ENCODE measurements around the gene CDC42BPA.
A peak's percentile ranks its signal among the peaks of the same experiment; 100 is the strongest.

CDC42BPA gene

DNA sequence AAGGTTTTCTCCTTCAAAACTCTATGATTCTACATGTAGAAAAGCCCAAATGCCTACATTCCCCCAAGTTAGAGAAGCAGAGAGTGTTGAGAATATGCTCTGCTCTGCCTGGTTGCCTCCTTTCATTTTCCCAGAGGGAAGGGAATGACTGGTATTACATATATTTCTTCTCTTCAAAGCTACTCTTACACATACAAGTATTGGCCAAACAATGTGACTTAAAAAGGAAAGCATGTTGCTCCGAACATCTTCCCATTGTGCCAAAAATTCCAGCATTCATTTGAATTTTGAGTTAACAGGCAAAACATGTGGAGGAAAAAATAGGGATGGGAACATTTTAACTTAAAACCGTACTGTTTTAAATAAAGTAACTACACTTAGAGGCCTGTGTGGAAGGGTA lies 253.0 kb downstream of the CDC42BPA start:
- peak; percentile 52 for DNase-seq (ENCODE audit: low read depth)
- TF ChIP-seq, protein P1, sequence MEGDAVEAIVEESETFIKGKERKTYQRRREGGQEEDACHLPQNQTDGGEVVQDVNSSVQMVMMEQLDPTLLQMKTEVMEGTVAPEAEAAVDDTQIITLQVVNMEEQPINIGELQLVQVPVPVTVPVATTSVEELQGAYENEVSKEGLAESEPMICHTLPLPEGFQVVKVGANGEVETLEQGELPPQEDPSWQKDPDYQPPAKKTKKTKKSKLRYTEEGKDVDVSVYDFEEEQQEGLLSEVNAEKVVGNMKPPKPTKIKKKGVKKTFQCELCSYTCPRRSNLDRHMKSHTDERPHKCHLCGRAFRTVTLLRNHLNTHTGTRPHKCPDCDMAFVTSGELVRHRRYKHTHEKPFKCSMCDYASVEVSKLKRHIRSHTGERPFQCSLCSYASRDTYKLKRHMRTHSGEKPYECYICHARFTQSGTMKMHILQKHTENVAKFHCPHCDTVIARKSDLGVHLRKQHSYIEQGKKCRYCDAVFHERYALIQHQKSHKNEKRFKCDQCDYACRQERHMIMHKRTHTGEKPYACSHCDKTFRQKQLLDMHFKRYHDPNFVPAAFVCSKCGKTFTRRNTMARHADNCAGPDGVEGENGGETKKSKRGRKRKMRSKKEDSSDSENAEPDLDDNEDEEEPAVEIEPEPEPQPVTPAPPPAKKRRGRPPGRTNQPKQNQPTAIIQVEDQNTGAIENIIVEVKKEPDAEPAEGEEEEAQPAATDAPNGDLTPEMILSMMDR (conservative IDR thresholded peaks at IDR 0.05; ENCODE audit: low read length): no peak
- no peak overlapping the region for H3K4me3 ChIP-seq (ENCODE audit: low read length)

DNA sequence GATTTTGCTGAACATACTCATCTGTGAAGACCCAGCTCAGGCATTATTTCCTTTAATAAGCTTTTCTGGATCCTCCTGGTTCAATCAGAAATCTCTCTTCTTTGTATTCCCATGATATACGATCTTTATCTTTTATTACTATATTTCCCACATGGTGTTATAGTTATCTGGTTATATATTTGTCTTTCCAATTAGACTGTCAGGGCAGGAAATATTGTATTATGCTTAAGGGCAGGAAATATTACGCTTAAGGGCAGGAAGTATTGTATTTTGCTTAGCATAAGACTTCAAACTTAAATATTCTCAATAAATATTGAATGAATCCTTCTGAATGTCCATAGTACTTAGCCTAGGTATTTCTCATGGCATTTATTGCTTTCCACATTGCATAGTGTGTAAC lies 256.0 kb downstream of the CDC42BPA start:
- H3K4me3 ChIP-seq (ENCODE audit: low read length): no peak overlapping the region
- no peak for DNase-seq (ENCODE audit: low read depth)
- TF ChIP-seq, protein P1 (conservative IDR thresholded peaks at IDR 0.05; ENCODE audit: low read length): no peak

DNA sequence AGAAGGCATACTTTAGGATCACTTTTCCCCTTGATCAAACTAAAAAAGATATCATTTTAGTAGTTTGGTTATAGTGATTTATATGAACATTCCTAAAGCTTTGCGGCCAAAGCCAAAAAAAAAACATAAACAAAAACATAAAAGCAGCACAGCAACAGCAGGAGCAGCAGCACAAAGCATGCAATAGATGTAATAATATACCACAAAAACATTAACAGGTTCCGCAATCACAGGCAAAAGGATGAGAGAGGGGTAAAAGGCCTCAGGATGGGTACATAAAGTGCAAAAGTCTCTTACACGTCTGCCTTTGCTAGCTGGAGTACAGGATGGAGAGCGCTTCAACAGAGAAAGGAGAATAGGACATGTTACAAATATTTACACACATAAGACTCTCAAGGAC lies 259.2 kb downstream of the CDC42BPA start:
- TF ChIP-seq, protein P1 (conservative IDR thresholded peaks at IDR 0.05; ENCODE audit: low read length): no peak
- peak; percentile 2 for DNase-seq (ENCODE audit: low read depth)
- H3K4me3 ChIP-seq (ENCODE audit: low read length): no peak overlapping the region

DNA sequence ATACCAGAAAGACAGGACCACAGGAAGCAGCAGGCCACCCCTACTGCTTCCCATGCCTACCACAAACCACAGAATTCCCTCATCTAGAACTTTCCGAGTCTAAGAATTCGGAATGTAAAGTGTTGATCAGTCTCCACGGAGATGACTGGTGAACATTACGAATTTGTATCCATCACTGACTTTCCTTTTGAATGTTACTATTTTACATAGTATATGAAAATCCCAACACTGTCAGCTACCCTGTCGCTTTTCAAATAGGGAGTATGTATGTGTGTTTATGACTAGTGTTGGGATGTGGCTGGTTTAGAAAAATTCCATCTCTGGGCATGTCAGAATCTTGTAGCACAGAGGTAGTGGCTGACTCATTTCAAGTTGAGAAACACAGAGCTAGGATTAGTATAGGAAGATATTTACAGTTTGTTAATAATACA lies 260.0 kb downstream of the CDC42BPA start:
- DNase-seq (ENCODE audit: low read depth): peak; percentile 59
- no peak overlapping the region for H3K4me3 ChIP-seq (ENCODE audit: low read length)
- TF ChIP-seq, protein P1 (conservative IDR thresholded peaks at IDR 0.05; ENCODE audit: low read length): no peak

DNA sequence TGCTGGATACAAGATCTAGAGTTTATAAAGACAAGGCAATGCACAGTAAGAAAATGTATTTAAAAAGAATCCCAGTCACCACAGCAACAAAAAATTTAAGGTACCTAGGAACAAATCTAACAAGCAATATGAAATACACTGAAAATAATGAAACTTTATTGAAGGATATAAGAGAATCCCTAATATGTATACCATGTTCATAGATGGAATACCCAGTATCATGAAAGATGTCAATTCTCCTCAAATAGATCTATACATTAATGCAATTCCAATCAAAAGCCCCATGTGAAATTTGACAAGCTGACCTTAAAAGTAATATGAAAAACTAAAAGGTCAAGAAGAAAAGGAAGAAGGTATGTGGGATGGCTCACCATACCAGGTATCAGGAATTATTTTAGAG lies 269.0 kb downstream of the CDC42BPA start:
- TF ChIP-seq, protein P1 (conservative IDR thresholded peaks at IDR 0.05; ENCODE audit: low read length): no peak
- H3K4me3 ChIP-seq (ENCODE audit: low read length): no peak overlapping the region
- no peak for DNase-seq (ENCODE audit: low read depth)

DNA sequence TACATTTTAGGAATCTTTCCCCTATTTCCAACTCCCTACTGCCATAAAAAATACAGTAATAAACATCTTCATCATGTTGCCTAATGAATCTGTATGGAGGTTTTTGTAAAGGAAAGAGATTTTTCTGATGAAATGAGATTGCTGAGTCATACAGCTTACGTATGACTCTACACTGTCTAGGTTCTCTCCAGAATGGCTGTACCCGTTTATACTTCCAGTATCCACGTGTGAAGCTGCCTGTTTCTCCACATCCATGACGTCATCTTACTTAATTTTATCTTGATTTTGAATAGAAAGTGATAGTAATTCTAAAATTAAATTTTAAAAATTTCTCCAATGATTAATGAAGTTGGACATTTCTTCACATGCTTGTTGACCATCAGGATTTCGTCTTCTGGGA lies 274.5 kb downstream of the CDC42BPA start:
- TF ChIP-seq, protein P1 (conservative IDR thresholded peaks at IDR 0.05; ENCODE audit: low read length): no peak
- peak; percentile 14 for DNase-seq (ENCODE audit: low read depth)
- H3K4me3 ChIP-seq (ENCODE audit: low read length): no peak overlapping the region

DNA sequence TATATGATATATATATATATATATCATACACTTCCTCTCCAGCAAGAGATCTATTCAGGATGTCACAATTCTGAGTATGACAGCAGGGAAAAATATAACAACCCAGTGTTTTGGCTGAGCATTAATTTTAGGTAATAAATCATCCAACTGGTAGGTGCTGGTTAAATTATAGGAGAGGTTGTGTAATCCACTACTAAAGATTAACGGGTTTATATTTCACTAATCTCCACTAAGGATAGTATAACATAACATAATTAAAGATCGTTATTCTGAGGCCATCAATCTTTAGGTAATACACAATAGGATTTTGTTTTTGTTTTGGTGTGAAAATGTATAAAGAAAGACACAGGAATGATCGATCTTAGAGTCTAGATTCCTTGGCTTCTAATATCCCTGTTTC lies 276.0 kb downstream of the CDC42BPA start:
- H3K4me3 ChIP-seq (ENCODE audit: low read length): no peak overlapping the region
- TF ChIP-seq, protein P1 (conservative IDR thresholded peaks at IDR 0.05; ENCODE audit: low read length): no peak
- DNase-seq (ENCODE audit: low read depth): no peak

All from AG10803 (cell line).